Ovary (tissue), 9 donors: ENCODE measurements around the gene CNTNAP3B. TPM values are rescaled to one million over a fixed set of nuclear protein-coding genes. Genes with fewer than 3 reads are reported as not detected.
"Not testable (repeated sequence)": the region's sequence is repeated elsewhere in the genome, so short reads cannot be mapped to it uniquely, and the experiment has no call there.

Experiments
- DNase-seq, 5 donors: peaks; one replicate each; pipeline ENCODE4 v3.0.0-alpha.2; 2019 to 2020
- H3K27ac ChIP-seq, 2 donors: fragments of 200-600 bp; one replicate each; pipeline versions ENCODE4 v1.5.1 to v1.8.0; 2019 to 2022
- H3K27me3 ChIP-seq: fragments of 200-600 bp; one replicate; pipeline ENCODE4 v1.8.0; 2022
- H3K36me3 ChIP-seq: fragments of 200-600 bp; sonication (generic); one replicate; pipeline ENCODE4 v1.5.1; 2019
- H3K4me1 ChIP-seq: one replicate; pipeline ENCODE4 v1.8.1; 2013; ENCODE audit warnings: mild to moderate bottlenecking, moderate library complexity; ENCODE audit not compliant: insufficient read depth
- H3K4me3 ChIP-seq: fragments of 200-600 bp; sonication (generic); one replicate; pipeline ENCODE4 v1.5.1; 2017
- H3K9me3 ChIP-seq, 2 donors: fragments of 200-600 bp in 1 of 2; sonication (generic) in 1 of 2; one replicate each; pipeline versions ENCODE4 v1.5.1 to v1.8.1; 2013 to 2019; ENCODE audit warnings: mild to moderate bottlenecking in 1 of 2, moderate library complexity in 1 of 2
- WGBS, 3 donors: extraction: QIAGEN DNeasy Blood & Tissue Kit in 1 of 3; methylation state at CpG; one replicate each; pipeline versions ENCODE4 v1.1.5 to v1.1.7; 2013 to 2017; 5-methylcytosine and 5-hydroxymethylcytosine counted together
- intact Hi-C, 4 donors: fragments of 100-400 bp; cut with DNase I; formaldehyde crosslinking; loops; one replicate each; pipeline versions ENCODE4 v1.11.0 to v1.15.1; 2022 to 2023
- polyA plus RNA-seq, 2 donors: library from polyadenylated mRNA; stranded (reverse); fragments of 200-250 nt in 1 of 2; fragments of 350-450 nt in 1 of 2; fragmentation: Illumina TruSeq in 1 of 2; extraction: RNeasy Lipid Tissue Mini Kit (QIAGEN cat#74804) in 1 of 2; gene quantifications; one replicate each; pipeline ENCODE4 v1.2.3, GENCODE V29; 2013 to 2014
- total RNA-seq, 7 donors: library from RNA; depleted of rRNA in 2 of 7; stranded (reverse); fragments of >200 nt in 2 of 7; fragmentation: NEBNext Ultra II Directional in 3 of 7; extraction: Animal tissue kit (Norgen Biotek cat#: 25700) in 3 of 7; gene quantifications; one replicate each; pipeline versions ENCODE4 v1.1.0 to v1.2.4, GENCODE V29; 2016 to 2023
- donor health status: DM: no; HTN: no; CAD: no; lungs with moderate emphysema.
- donor health status: DM: no; HTN: no; CAD: no.
- donor health status: Bipolar disorder and iron deficiency.
- donor health status: DM: yes; HTN: yes; CAD: no.
- donor health status: DM: no; HTN: no; CAD: no.
- donor health status: DM: yes; HTN: yes; CAD: no.

Gene CNTNAP3B
- total and polyA plus RNA-seq, 9 donors: 1.5 to 8.0 (median 4.4) TPM

GRCh38 chr9:41941738-41942137 lies 187.5 kb downstream of the CNTNAP3B start:
- H3K27ac ChIP-seq, H3K27me3 ChIP-seq, intact Hi-C loops, H3K36me3 ChIP-seq, DNase-seq, H3K4me1 ChIP-seq, H3K4me3 ChIP-seq, H3K9me3 ChIP-seq: not testable (repeated sequence)
- WGBS, 3 donors: 73 to 79% (median 77%) methylated on average over 2 to 3 of the region's 3 CpGs

GRCh38 chr9:41938143-41938542 lies 191.1 kb downstream of the CNTNAP3B start:
- DNase-seq, H3K27ac ChIP-seq, H3K4me3 ChIP-seq, H3K4me1 ChIP-seq, H3K9me3 ChIP-seq, H3K27me3 ChIP-seq, H3K36me3 ChIP-seq, intact Hi-C loops: not testable (repeated sequence)

- intact Hi-C loops, H3K27ac ChIP-seq, H3K9me3 ChIP-seq, DNase-seq, H3K4me3 ChIP-seq, H3K4me1 ChIP-seq, H3K27me3 ChIP-seq, H3K36me3 ChIP-seq: not testable (repeated sequence)
- 64 to 77% (median 71%) methylated on average over 3 of the region's 3 CpGs for WGBS, 3 donors
Observed at GRCh38 chr9:41935727-41936126, 193.5 kb downstream of the CNTNAP3B start.

GRCh38 chr9:41929172-41929571 lies 200.1 kb downstream of the CNTNAP3B start:
- H3K27ac ChIP-seq, H3K4me1 ChIP-seq, H3K36me3 ChIP-seq, H3K4me3 ChIP-seq, DNase-seq, H3K9me3 ChIP-seq, intact Hi-C loops, H3K27me3 ChIP-seq: not testable (repeated sequence)
- whole genome bisulfite sequencing, 3 donors: 67 to 82% (median 77%) methylated on average over 5 of the region's 6 CpGs

GRCh38 chr9:41917374-41917773 lies 211.9 kb downstream of the CNTNAP3B start:
- H3K27ac ChIP-seq, H3K36me3 ChIP-seq, H3K4me1 ChIP-seq, intact Hi-C loops, H3K9me3 ChIP-seq, H3K27me3 ChIP-seq, DNase-seq, H3K4me3 ChIP-seq: not testable (repeated sequence)
- WGBS, 3 donors: 100% methylated on average over 1 of the region's 1 CpG; no CpG with 5 or more reads in 2 of the 3 donors

- DNase-seq, H3K27me3 ChIP-seq, H3K9me3 ChIP-seq, H3K4me1 ChIP-seq, intact Hi-C loops, H3K36me3 ChIP-seq, H3K27ac ChIP-seq, H3K4me3 ChIP-seq: not testable (repeated sequence)
- WGBS, 3 donors: no CpG with 5 or more reads among the region's 4 CpGs
Observed at GRCh38 chr9:41905488-41905887, 223.7 kb downstream of the CNTNAP3B start.

GRCh38 chr9:41902762-41903161 lies 226.5 kb downstream of the CNTNAP3B start:
- H3K27ac ChIP-seq, DNase-seq, H3K36me3 ChIP-seq, H3K4me1 ChIP-seq, H3K9me3 ChIP-seq, H3K27me3 ChIP-seq, H3K4me3 ChIP-seq, intact Hi-C loops: not testable (repeated sequence)
- no CpG with 5 or more reads among the region's 6 CpGs for WGBS, 3 donors

GRCh38 chr9:41898720-41899343 lies 230.4 kb downstream of the CNTNAP3B start:
- intact Hi-C loops, H3K27ac ChIP-seq: not testable (repeated sequence)
- WGBS, 3 donors: no CpG with 5 or more reads among the region's 46 CpGs

GRCh38 chr9:41874557-41874956 lies 254.7 kb downstream of the CNTNAP3B start:
- H3K27me3 ChIP-seq, H3K9me3 ChIP-seq, intact Hi-C loops, H3K4me3 ChIP-seq, H3K36me3 ChIP-seq, DNase-seq, H3K27ac ChIP-seq, H3K4me1 ChIP-seq: not testable (repeated sequence)
- WGBS, 3 donors: no CpG with 5 or more reads among the region's 5 CpGs

More at GRCh38 chr9:41898720-41899343, 230.4 kb downstream of the CNTNAP3B start:
- not testable (repeated sequence) for DNase-seq, H3K4me1 ChIP-seq, H3K27me3 ChIP-seq, H3K4me3 ChIP-seq, H3K9me3 ChIP-seq, H3K36me3 ChIP-seq

- H3K36me3 ChIP-seq, H3K4me3 ChIP-seq, intact Hi-C loops, H3K27me3 ChIP-seq, H3K9me3 ChIP-seq, H3K27ac ChIP-seq, H3K4me1 ChIP-seq, DNase-seq: not testable (repeated sequence)
- no CpG with 5 or more reads among the region's 2 CpGs for WGBS, 3 donors
Observed at GRCh38 chr9:41855422-41855821, 273.8 kb downstream of the CNTNAP3B start.

- H3K27me3 ChIP-seq, H3K27ac ChIP-seq, intact Hi-C loops, H3K9me3 ChIP-seq, DNase-seq, H3K4me1 ChIP-seq, H3K36me3 ChIP-seq, H3K4me3 ChIP-seq: not testable (repeated sequence)
- WGBS, 3 donors: no CpG with 5 or more reads among the region's 9 CpGs
Observed at GRCh38 chr9:41851848-41852740, 277.1 kb downstream of the CNTNAP3B start.

- H3K36me3 ChIP-seq, H3K27ac ChIP-seq, intact Hi-C loops, H3K27me3 ChIP-seq, H3K9me3 ChIP-seq, H3K4me1 ChIP-seq, DNase-seq, H3K4me3 ChIP-seq: not testable (repeated sequence)
- WGBS, 3 donors: no CpG with 5 or more reads among the region's 7 CpGs
Observed at GRCh38 chr9:41847829-41848228, 281.4 kb downstream of the CNTNAP3B start.
